Muscle of leg (tissue), 11 donors: Measurements from ENCODE around the gene MEN1. TPM values are rescaled to one million over a fixed set of nuclear protein-coding genes. Genes with fewer than 3 reads are reported as not detected.
A peak's percentile ranks its signal among the peaks of the same experiment; 100 is the strongest.

Source experiments
- DNase-seq: peaks from one replicate; pipeline ENCODE4 v3.0.0; 2013
- H3K27ac ChIP-seq: one replicate; pipeline ENCODE4 v1.5.1; 2013; ENCODE audit warnings: mild to moderate bottlenecking, low read length, control low read depth
- H3K27me3 ChIP-seq: one replicate; pipeline ENCODE4 v1.6.1; 2013; ENCODE audit warnings: low read length; ENCODE audit not compliant: control insufficient read depth, insufficient read depth
- H3K36me3 ChIP-seq: one replicate; pipeline ENCODE4 v1.6.1; 2013; ENCODE audit warnings: low read length; ENCODE audit not compliant: control insufficient read depth, insufficient read depth
- H3K4me1 ChIP-seq: one replicate; pipeline ENCODE4 v1.6.1; 2013; ENCODE audit warnings: low read length; ENCODE audit not compliant: control insufficient read depth, insufficient read depth
- H3K4me3 ChIP-seq: one replicate; pipeline ENCODE4 v1.5.1; 2013; ENCODE audit warnings: low read length, control low read depth
- H3K9me3 ChIP-seq: replicated peaks from 2 replicates; pipeline ENCODE4 v1.6.1; 2013; ENCODE audit warnings: low read depth, low read length; ENCODE audit not compliant: control insufficient read depth
- WGBS: methylation state at CpG from one replicate; pipeline ENCODE4 v1.1.5; 2013; ENCODE audit warnings: missing lambda C conversion rate; ENCODE audit not compliant: insufficient coverage; 5-methylcytosine and 5-hydroxymethylcytosine counted together
- polyA plus RNA-seq, 8 donors: library from polyadenylated mRNA; unstranded; fragments of 120-200 nt; gene quantifications; one replicate each; pipeline versions ENCODE4 v1.2.1 to v1.2.3, GENCODE V29; 2013; ENCODE audit warnings: inconsistent platforms in 1 of 8, low replicate concordance in 1 of 8; ENCODE audit not compliant: insufficient read length in 8 of 8, insufficient read depth in 1 of 8
- total RNA-seq: library from RNA; stranded (reverse); fragments of 120-200 nt; gene quantifications from one replicate; pipeline ENCODE4 v1.2.4, GENCODE V29; 2013

MEN1 gene
- total and polyA plus RNA-seq, 9 donors, result 7.5 to 28.1 (median 22.1) TPM

- DNase-seq, result peak; percentile 96
- Histone ChIP-seq H3K9me3 (no peaks in the 10 kb centered on the region), H3K27ac (peak within 1 kb of the TSS; percentile 95), H3K4me1 (peaks cover 67% of the 10 kb centered on the region), H3K4me3 (peak within 1 kb of the TSS; percentile 41), H3K27me3 (no peaks in the 10 kb centered on the region), H3K36me3 (peaks cover 56% of the 10 kb centered on the region)
- WGBS, result 11% methylated on average over 16 of the region's 24 CpGs
Observed at GRCh38 chr11:64759722-64760719, 50.3 kb downstream of the MEN1 start, which contains the start of gene PYGM. TSS of gene PYGM (minus strand) at chr11:64759974. CDS start at chr11:64759898, 76 bp downstream.

GRCh38 chr11:64759131-64759721 lies 51.1 kb downstream of the MEN1 start:
- H3K4me1 ChIP-seq, result peaks cover 66% of the 10 kb centered on the region
- no peaks in the 10 kb centered on the region for H3K9me3 ChIP-seq
- peak; percentile 50 for DNase-seq
- no peaks in the 10 kb centered on the region for H3K27me3 ChIP-seq
- H3K27ac ChIP-seq, result peak overlapping the region; percentile 95
- 40% methylated on average over 18 of the region's 21 CpGs for WGBS
- H3K4me3 ChIP-seq, result peak overlapping the region; percentile 41
- H3K36me3 ChIP-seq, result peaks cover 54% of the 10 kb centered on the region

- Histone ChIP-seq H3K4me3 (peak overlapping the region; percentile 41), H3K27me3 (no peaks in the 10 kb centered on the region), H3K9me3 (no peaks in the 10 kb centered on the region), H3K36me3 (peaks cover 51% of the 10 kb centered on the region), H3K27ac (peak overlapping the region; percentile 62), H3K4me1 (peaks cover 59% of the 10 kb centered on the region)
- WGBS, result 84% methylated on average over 6 of the region's 15 CpGs
- DNase-seq, result no peak
Observed at GRCh38 chr11:64758330-64759079, 51.8 kb downstream of the MEN1 start.

GRCh38 chr11:64757549-64758329 lies 52.6 kb downstream of the MEN1 start:
- 72% methylated on average over 14 of the region's 19 CpGs for WGBS
- H3K9me3 ChIP-seq, result no peaks in the 10 kb centered on the region
- H3K36me3 ChIP-seq, result peaks cover 48% of the 10 kb centered on the region
- no peaks in the 10 kb centered on the region for H3K27me3 ChIP-seq
- no peak overlapping the region for H3K4me3 ChIP-seq
- DNase-seq, result no peak
- peaks cover 55% of the 10 kb centered on the region for H3K4me1 ChIP-seq
- H3K27ac ChIP-seq, result no peak overlapping the region

GRCh38 chr11:64755681-64756361 lies 54.5 kb downstream of the MEN1 start:
- Histone ChIP-seq H3K4me3 (no peak overlapping the region), H3K27ac (no peak overlapping the region), H3K27me3 (no peaks in the 10 kb centered on the region), H3K4me1 (peaks cover 45% of the 10 kb centered on the region), H3K36me3 (peaks cover 59% of the 10 kb centered on the region), H3K9me3 (no peaks in the 10 kb centered on the region)
- DNase-seq, result no peak
- WGBS, result 83% methylated on average over 4 of the region's 13 CpGs

GRCh38 chr11:64754919-64755662 lies 55.3 kb downstream of the MEN1 start:
- DNase-seq, result no peak
- peaks cover 38% of the 10 kb centered on the region for H3K4me1 ChIP-seq
- WGBS, result 90% methylated on average over 21 of the region's 21 CpGs
- no peak overlapping the region for H3K4me3 ChIP-seq
- no peaks in the 10 kb centered on the region for H3K9me3 ChIP-seq
- H3K36me3 ChIP-seq, result peaks cover 65% of the 10 kb centered on the region
- no peak overlapping the region for H3K27ac ChIP-seq
- no peaks in the 10 kb centered on the region for H3K27me3 ChIP-seq

- no peaks in the 10 kb centered on the region for H3K9me3 ChIP-seq
- H3K4me3 ChIP-seq, result no peak overlapping the region
- H3K27ac ChIP-seq, result no peak overlapping the region
- no peak for DNase-seq
- H3K36me3 ChIP-seq, result peaks cover 66% of the 10 kb centered on the region
- 81% methylated on average over 18 of the region's 26 CpGs for WGBS
- H3K27me3 ChIP-seq, result no peaks in the 10 kb centered on the region
- peaks cover 30% of the 10 kb centered on the region for H3K4me1 ChIP-seq
Observed at GRCh38 chr11:64754124-64754918, 56.0 kb downstream of the MEN1 start.
